ENCODE results near the gene ENPP7. TPM values are rescaled to one million over a fixed set of nuclear protein-coding genes. Genes with fewer than 3 reads are reported as not detected.

The ENPP7 gene
- polyA plus RNA-seq, 1 experiment = not detected

GRCh38 chr17:79788455-79788854, 57.7 kb downstream of the ENPP7 start:
- H3K27ac ChIP-seq (ENCODE audit: low read depth, low read length) = no peak overlapping the region
- ChIA-PET POLR2A (no interaction called here), CTCF (interaction anchor here (0.8 to 1.6 kb wide), 5 partner anchors 11 to 131 kb away, joined by 3 to 6 read pairs (median 5); no protein-coding TSS in a partner anchor)
- no peak for TF ChIP-seq CTCF (IDR thresholded peaks at IDR 0.05; ENCODE audit: low read depth, low read length)
- peaks cover 10% of the 10 kb centered on the region; the same call in 1 of the 2 replicates for H3K9me3 ChIP-seq (ENCODE audit: control insufficient read depth, insufficient read depth, low read length)
- peaks cover 49% of the 10 kb centered on the region for H3K27me3 ChIP-seq (ENCODE audit: control insufficient read depth, insufficient read depth, low read length)
- H3K4me3 ChIP-seq (ENCODE audit: low read depth, low read length) = no peak overlapping the region
- DNase-seq (ENCODE audit: low read depth, low spot score) = no peak

- Histone ChIP-seq H3K27me3 (ENCODE audit: control insufficient read depth, insufficient read depth, low read length) (peaks cover 49% of the 10 kb centered on the region), H3K27ac (ENCODE audit: low read depth, low read length) (no peak overlapping the region), H3K4me3 (ENCODE audit: low read depth, low read length) (0 out of 2 replicates have a peak overlapping the region, but pooled peaks have one; percentile 7), H3K9me3 (ENCODE audit: control insufficient read depth, insufficient read depth, low read length) (peaks cover 10% of the 10 kb centered on the region; the same call in 1 of the 2 replicates)
- TF ChIP-seq CTCF (IDR thresholded peaks at IDR 0.05; ENCODE audit: low read depth, low read length) = no peak
- ChIA-PET POLR2A (no interaction called here), CTCF (interaction anchor here (0.6 to 1.6 kb wide), 10 partner anchors 8 to 204 kb away, joined by 3 to 6 read pairs (median 4); no protein-coding TSS in a partner anchor)
- no peak for DNase-seq (ENCODE audit: low read depth, low spot score)
These were observed 58.5 kb downstream of the ENPP7 start for GRCh38 chr17:79788989-79789942.

- Histone ChIP-seq H3K27me3 (ENCODE audit: control insufficient read depth, insufficient read depth, low read length) (peaks cover 49% of the 10 kb centered on the region), H3K9me3 (ENCODE audit: control insufficient read depth, insufficient read depth, low read length) (peaks cover 10% of the 10 kb centered on the region; the same call in 1 of the 2 replicates), H3K27ac (ENCODE audit: low read depth, low read length) (no peak overlapping the region), H3K4me3 (ENCODE audit: low read depth, low read length) (0 out of 2 replicates have a peak overlapping the region, but pooled peaks have one; percentile 7)
- ChIA-PET CTCF (interaction anchor here (0.6 to 1.6 kb wide), 10 partner anchors 9 to 203 kb away, joined by 3 to 6 read pairs (median 4); no protein-coding TSS in a partner anchor), POLR2A (no interaction called here)
- TF ChIP-seq CTCF (IDR thresholded peaks at IDR 0.05; ENCODE audit: low read depth, low read length) = peak; percentile 56; the same call in 1 of the 2 replicates
- no peak for DNase-seq (ENCODE audit: low read depth, low spot score)
These were observed 59.4 kb downstream of the ENPP7 start for GRCh38 chr17:79789943-79790804.

GRCh38 chr17:79790805-79791734, 60.3 kb downstream of the ENPP7 start:
- CTCF ChIA-PET = interaction anchor here (0.6 to 1.2 kb wide), 2 partner anchors 45 to 126 kb away, joined by 3 to 6 read pairs; no protein-coding TSS in a partner anchor
- DNase-seq (ENCODE audit: low read depth, low spot score) = no peak
- peaks cover 10% of the 10 kb centered on the region; the same call in 1 of the 2 replicates for H3K9me3 ChIP-seq (ENCODE audit: control insufficient read depth, insufficient read depth, low read length)
- H3K27ac ChIP-seq (ENCODE audit: low read depth, low read length) = no peak overlapping the region
- no peak for TF ChIP-seq CTCF (IDR thresholded peaks at IDR 0.05; ENCODE audit: low read depth, low read length)
- H3K4me3 ChIP-seq (ENCODE audit: low read depth, low read length) = no peak overlapping the region
- peaks cover 49% of the 10 kb centered on the region for H3K27me3 ChIP-seq (ENCODE audit: control insufficient read depth, insufficient read depth, low read length)
- POLR2A ChIA-PET = no interaction called here

Data from AG04450 (cell line).